ENCODE measurements around the gene DNM3. TPM values are rescaled to one million over a fixed set of nuclear protein-coding genes. Genes with fewer than 3 reads are reported as not detected.

Gene DNM3
- total and polyA plus RNA-seq, 2 donors (not counting 3 experiments of a cell fraction or from before 2014, with no cell fraction given), result 1.4 to 2.5 TPM

GRCh38 chr1:171990371-171990770 lies 149.1 kb downstream of the DNM3 start:
- ChIA-PET POLR2A (no interaction called here), CTCF (interaction anchor here (1.9 kb wide), 1 partner anchor 12 kb away, joined by 11 read pairs; no protein-coding TSS in a partner anchor)
- H3K4me3 ChIP-seq (replicated peaks in 1 of 3; ENCODE audit: insufficient read depth in 1 of 3, low read depth in 1 of 3, low read length in 3 of 3), result no peak overlapping the region
- H3K9ac ChIP-seq (replicated peaks; ENCODE audit: extremely low read depth, insufficient read depth, low read length), result no peak overlapping the region
- no peaks in the 10 kb centered on the region for H4K20me1 ChIP-seq (replicated peaks; ENCODE audit: control insufficient read depth, extremely low read depth, insufficient read depth, low read length)
- no peaks in the 10 kb centered on the region for H3K36me3 ChIP-seq (ENCODE audit: control insufficient read depth in 2 of 2, extremely low read depth in 1 of 2, insufficient read depth in 2 of 2, low read length in 2 of 2)
- intact Hi-C loops (cut with micrococcal nuclease) (no loop called here), dilution Hi-C loops (cut with MboI; ENCODE audit: extremely low pct_ligation_motif_present, low sequenced_read_pairs) (loop anchor here (25.0 kb wide), 2 partner anchors 203 to 353 kb away; partner anchors contain the start of gene METTL13)
- no TSS peak for BruUV-seq (replicated peaks)
- no peak overlapping the region for H2AFZ ChIP-seq (ENCODE audit: low read depth, low read length)
- DNase-seq (ENCODE audit: low read depth, low spot score) (no peak), FAIRE-seq (no peak)
- H3K4me1 ChIP-seq (ENCODE audit: control insufficient read depth, extremely low read depth, insufficient read depth, low read length), result no peaks in the 10 kb centered on the region
- no peaks in the 10 kb centered on the region for H3K9me1 ChIP-seq (replicated peaks; ENCODE audit: control insufficient read depth, extremely low read depth, insufficient read depth, low read length)
- no peak overlapping the region for H3K4me2 ChIP-seq (ENCODE audit: insufficient read depth, low read length)
- H3K9me3 ChIP-seq (replicated peaks; ENCODE audit: control insufficient read depth, insufficient read depth, low read length), result no peaks in the 10 kb centered on the region
- no peak overlapping the region for H3K27ac ChIP-seq (ENCODE audit: insufficient read depth, low read depth, low read length)
- H3K79me2 ChIP-seq (ENCODE audit: control insufficient read depth, insufficient read depth, low read length), result no peaks in the 10 kb centered on the region
- H3K27me3 ChIP-seq (ENCODE audit: control insufficient read depth in 2 of 2, insufficient read depth in 2 of 2, low read length in 2 of 2), result no peaks in the 10 kb centered on the region
- no peak for TF ChIP-seq JUN (IDR thresholded peaks at IDR 0.05; ENCODE audit: borderline replicate concordance, insufficient read depth, insufficient read length, low read depth)
- no peak for TF ChIP-seq GATA2 (IDR thresholded peaks at IDR 0.05; ENCODE audit: insufficient read depth, insufficient read length, low read depth, low read length)
- TF ChIP-seq POLR2A (IDR thresholded peaks at IDR 0.05; ENCODE audit: low read depth, low read length), result no peak
- TF ChIP-seq EZH2 (IDR thresholded peaks at IDR 0.05; ENCODE audit: borderline replicate concordance, low read depth, low read length, severe bottlenecking), result no peak
- TF ChIP-seq, protein P1, sequence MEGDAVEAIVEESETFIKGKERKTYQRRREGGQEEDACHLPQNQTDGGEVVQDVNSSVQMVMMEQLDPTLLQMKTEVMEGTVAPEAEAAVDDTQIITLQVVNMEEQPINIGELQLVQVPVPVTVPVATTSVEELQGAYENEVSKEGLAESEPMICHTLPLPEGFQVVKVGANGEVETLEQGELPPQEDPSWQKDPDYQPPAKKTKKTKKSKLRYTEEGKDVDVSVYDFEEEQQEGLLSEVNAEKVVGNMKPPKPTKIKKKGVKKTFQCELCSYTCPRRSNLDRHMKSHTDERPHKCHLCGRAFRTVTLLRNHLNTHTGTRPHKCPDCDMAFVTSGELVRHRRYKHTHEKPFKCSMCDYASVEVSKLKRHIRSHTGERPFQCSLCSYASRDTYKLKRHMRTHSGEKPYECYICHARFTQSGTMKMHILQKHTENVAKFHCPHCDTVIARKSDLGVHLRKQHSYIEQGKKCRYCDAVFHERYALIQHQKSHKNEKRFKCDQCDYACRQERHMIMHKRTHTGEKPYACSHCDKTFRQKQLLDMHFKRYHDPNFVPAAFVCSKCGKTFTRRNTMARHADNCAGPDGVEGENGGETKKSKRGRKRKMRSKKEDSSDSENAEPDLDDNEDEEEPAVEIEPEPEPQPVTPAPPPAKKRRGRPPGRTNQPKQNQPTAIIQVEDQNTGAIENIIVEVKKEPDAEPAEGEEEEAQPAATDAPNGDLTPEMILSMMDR (IDR thresholded peaks at IDR 0.05; ENCODE audit: extremely low read depth in 1 of 2, insufficient read depth in 1 of 2, low read depth in 1 of 2, low read length in 2 of 2), result no peak
- TF ChIP-seq POLR2AphosphoS5 (IDR thresholded peaks at IDR 0.05; ENCODE audit: insufficient read depth, low read depth, low read length), result no peak
- TF ChIP-seq MYC (IDR thresholded peaks at IDR 0.05; ENCODE audit: low read depth, low read length), result no peak
